ENCODE data around the gene GNAQ. TPM values are rescaled to one million over a fixed set of nuclear protein-coding genes. Genes with fewer than 3 reads are reported as not detected.

The GNAQ gene
- total RNA-seq, 6 experiments from 2014 or later = 41.6 to 45.8 (median 44.3) TPM

- DNase-seq = no peak
- no peak overlapping the region; the same call in 1 of the 2 replicates for H3K27ac Mint-ChIP-seq
- H3K36me3 Mint-ChIP-seq (ENCODE audit: low read depth) = no peaks in the 10 kb centered on the region
- no peak for TF ChIP-seq CTCF (IDR thresholded peaks at IDR 0.05)
- H3K27me3 Mint-ChIP-seq (ENCODE audit: insufficient read depth) = peaks cover 1% of the 10 kb centered on the region; the same call in 1 of the 2 replicates
- no peaks in the 10 kb centered on the region for H3K9me3 Mint-ChIP-seq
- peaks cover 28% of the 10 kb centered on the region for H3K4me1 Mint-ChIP-seq (ENCODE audit: low read depth)
- H3K4me3 Mint-ChIP-seq = no peak overlapping the region
These were observed 85.3 kb downstream of the GNAQ start for GRCh38 chr9:77946296-77946695.

- TF ChIP-seq CTCF (IDR thresholded peaks at IDR 0.05) = no peak
- DNase-seq = no peak
- Mint-ChIP-seq H3K27me3 (ENCODE audit: insufficient read depth) (peaks cover 1% of the 10 kb centered on the region; the same call in 1 of the 2 replicates), H3K9me3 (no peaks in the 10 kb centered on the region), H3K4me1 (ENCODE audit: low read depth) (peaks cover 28% of the 10 kb centered on the region), H3K27ac (no peak overlapping the region; the same call in 1 of the 2 replicates), H3K36me3 (ENCODE audit: low read depth) (no peaks in the 10 kb centered on the region), H3K4me3 (no peak overlapping the region)
These were observed 85.8 kb downstream of the GNAQ start for GRCh38 chr9:77945798-77946197.

- H3K27me3 Mint-ChIP-seq (ENCODE audit: insufficient read depth) = peaks cover 1% of the 10 kb centered on the region; the same call in 1 of the 2 replicates
- no peak overlapping the region for H3K27ac Mint-ChIP-seq
- H3K4me3 Mint-ChIP-seq = no peak overlapping the region
- no peak for TF ChIP-seq CTCF (IDR thresholded peaks at IDR 0.05)
- H3K36me3 Mint-ChIP-seq (ENCODE audit: low read depth) = no peaks in the 10 kb centered on the region
- H3K4me1 Mint-ChIP-seq (ENCODE audit: low read depth) = peaks cover 28% of the 10 kb centered on the region
- H3K9me3 Mint-ChIP-seq = no peaks in the 10 kb centered on the region
- DNase-seq = no peak
These were observed 86.9 kb downstream of the GNAQ start for GRCh38 chr9:77944556-77945243.

- Mint-ChIP-seq H3K4me1 (ENCODE audit: low read depth) (peaks cover 35% of the 10 kb centered on the region), H3K4me3 (no peak overlapping the region), H3K9me3 (no peaks in the 10 kb centered on the region), H3K27ac (no peak overlapping the region), H3K36me3 (ENCODE audit: low read depth) (no peaks in the 10 kb centered on the region), H3K27me3 (ENCODE audit: insufficient read depth) (peaks cover 1% of the 10 kb centered on the region; the same call in 1 of the 2 replicates)
- no peak for TF ChIP-seq CTCF (IDR thresholded peaks at IDR 0.05)
- DNase-seq = no peak
These were observed 88.6 kb downstream of the GNAQ start for GRCh38 chr9:77943057-77943456.

- H3K9me3 Mint-ChIP-seq = no peaks in the 10 kb centered on the region
- no peaks in the 10 kb centered on the region for H3K27me3 Mint-ChIP-seq (ENCODE audit: insufficient read depth)
- peaks cover 7% of the 10 kb centered on the region; the same call in 1 of the 2 replicates for H3K4me1 Mint-ChIP-seq (ENCODE audit: low read depth)
- TF ChIP-seq CTCF (IDR thresholded peaks at IDR 0.05) = no peak
- H3K36me3 Mint-ChIP-seq (ENCODE audit: low read depth) = no peaks in the 10 kb centered on the region; the same call in none of the 2 replicates
- H3K4me3 Mint-ChIP-seq = no peak overlapping the region
- H3K27ac Mint-ChIP-seq = no peak overlapping the region
- DNase-seq = no peak
These were observed 92.4 kb downstream of the GNAQ start for GRCh38 chr9:77939149-77939668.

Measured in HFFc6 (cell line).